Adipocyte (in vitro differentiated cells): ENCODE data around the gene SLC2A4RG.
A peak's percentile ranks its signal among the peaks of the same experiment; 100 is the strongest.
"Not testable (repeated sequence)": the region's sequence is repeated elsewhere in the genome, so short reads cannot be mapped to it uniquely, and the experiment has no call there.

Experiments used
- DNase-seq: peaks from one replicate; pipeline ENCODE4 v3.0.0-alpha.2; 2015; ENCODE audit warnings: low read depth
- H3K27me3 ChIP-seq: replicated peaks from 2 replicates; pipeline ENCODE4 v1.7.0; 2013; ENCODE audit warnings: mild to moderate bottlenecking, low read length, moderate library complexity; ENCODE audit not compliant: control insufficient read depth, insufficient read depth
- H3K36me3 ChIP-seq: 2 replicates; pipeline ENCODE4 v1.7.0; 2013; ENCODE audit warnings: low read length, mild to moderate bottlenecking, moderate library complexity; ENCODE audit not compliant: control insufficient read depth, insufficient read depth, severe bottlenecking
- H3K4me1 ChIP-seq: 2 replicates; pipeline ENCODE4 v1.7.0; 2013; ENCODE audit warnings: mild to moderate bottlenecking, low read length, moderate library complexity; ENCODE audit not compliant: control insufficient read depth, insufficient read depth
- H3K4me3 ChIP-seq: 2 replicates; pipeline ENCODE4 v1.7.0; 2013; ENCODE audit warnings: mild to moderate bottlenecking, low read length, moderate library complexity
- H3K9ac ChIP-seq: 2 replicates; pipeline ENCODE4 v1.7.0; 2013; ENCODE audit warnings: mild to moderate bottlenecking, low read length, moderate library complexity
- H3K9me3 ChIP-seq: 2 replicates; pipeline ENCODE4 v1.7.0; 2013; ENCODE audit warnings: mild to moderate bottlenecking, low read length, moderate library complexity; ENCODE audit not compliant: control insufficient read depth

SLC2A4RG gene

DNA sequence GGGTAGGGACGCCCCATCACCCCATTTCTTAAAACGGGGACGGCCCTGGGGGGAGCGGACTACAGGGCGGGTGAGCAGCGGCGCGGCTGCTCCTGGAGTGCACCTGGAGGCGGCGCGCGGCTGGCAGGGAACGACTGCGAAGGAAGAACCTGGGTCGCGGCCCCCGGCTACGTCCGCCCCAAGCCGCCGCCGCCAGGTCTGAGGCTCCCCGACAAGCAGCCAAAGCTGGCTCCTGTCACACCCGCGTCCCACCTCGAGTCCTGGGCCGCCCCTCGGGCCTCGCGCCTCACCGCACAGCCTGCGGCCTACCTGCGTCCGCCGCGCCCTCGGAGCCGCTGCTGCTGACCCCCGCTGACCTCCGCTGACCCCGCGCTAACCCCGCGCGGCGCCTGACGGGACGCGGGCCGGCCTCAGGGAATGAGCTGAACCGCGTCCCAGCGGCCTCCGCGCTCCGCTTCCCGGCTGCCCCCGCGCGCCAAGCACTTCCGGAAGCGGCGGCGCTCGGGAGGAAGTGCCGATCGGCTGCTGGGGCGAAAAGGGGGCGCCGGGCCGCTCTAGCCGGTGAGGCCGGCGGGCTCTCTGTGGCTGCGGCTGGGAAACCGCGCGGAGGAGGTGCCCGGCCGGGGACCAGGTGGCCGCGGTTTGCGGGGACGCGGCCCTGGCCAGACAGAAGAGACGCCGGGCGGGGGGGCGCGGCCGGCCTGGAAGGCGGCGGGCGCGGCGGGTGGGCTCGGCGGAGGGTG, 31.8 kb upstream of the SLC2A4RG start, which contains the start of the genes ARFRP1 and ZGPAT:
Gene ARFRP1 (minus strand): TSS at position 419 of the 743 bp plus-strand sequence. CDS start 885 bp downstream, outside the sequence.
Gene ZGPAT (plus strand): TSS at position 482 of the 743 bp plus-strand sequence. CDS start 542 bp downstream, outside the sequence.
- no peaks in the 10 kb centered on the region for H3K9me3 ChIP-seq
- no peaks in the 10 kb centered on the region for H3K27me3 ChIP-seq
- H3K4me3 ChIP-seq: peak within 1 kb of the TSS; percentile 91
- peaks cover 21% of the 10 kb centered on the region for H3K4me1 ChIP-seq
- peak; percentile 93 for DNase-seq
- peaks cover 55% of the 10 kb centered on the region for H3K36me3 ChIP-seq
- H3K9ac ChIP-seq: peak within 1 kb of the TSS; percentile 95

DNA sequence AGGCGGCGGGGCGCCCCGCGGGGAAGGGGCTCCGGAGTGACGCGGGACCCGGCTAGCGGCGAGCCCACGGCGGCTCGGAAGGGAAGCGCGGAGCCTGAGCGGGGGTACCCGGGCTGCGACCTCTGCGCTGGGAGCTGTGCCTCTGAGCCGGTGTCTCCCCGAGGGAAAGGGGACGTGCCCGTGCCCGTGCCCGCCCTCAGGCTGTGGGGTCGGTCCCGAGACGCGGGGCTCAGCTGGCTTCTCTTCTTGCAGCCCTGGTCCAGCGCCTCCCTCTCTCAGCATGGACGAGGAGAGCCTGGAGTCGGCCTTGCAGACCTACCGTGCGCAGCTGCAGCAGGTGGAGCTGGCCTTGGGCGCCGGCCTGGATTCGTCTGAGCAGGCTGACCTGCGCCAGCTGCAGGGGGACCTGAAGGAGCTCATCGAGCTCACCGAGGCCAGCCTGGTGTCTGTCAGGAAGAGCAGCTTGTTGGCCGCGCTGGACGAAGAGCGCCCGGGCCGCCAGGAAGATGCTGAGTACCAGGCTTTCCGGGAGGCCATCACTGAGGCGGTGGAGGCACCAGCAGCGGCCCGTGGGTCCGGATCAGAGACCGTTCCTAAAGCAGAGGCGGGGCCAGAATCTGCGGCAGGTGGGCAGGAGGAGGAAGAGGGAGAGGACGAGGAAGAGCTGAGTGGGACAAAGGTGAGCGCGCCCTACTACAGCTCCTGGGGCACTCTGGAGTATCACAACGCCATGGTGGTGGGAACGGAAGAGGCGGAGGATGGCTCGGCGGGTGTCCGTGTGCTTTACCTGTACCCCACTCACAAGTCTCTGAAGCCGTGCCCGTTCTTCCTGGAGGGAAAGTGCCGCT, 31.1 kb upstream of the SLC2A4RG start:
- Histone ChIP-seq H3K4me1 (peaks cover 21% of the 10 kb centered on the region), H3K4me3 (peak overlapping the region; percentile 91), H3K9me3 (no peaks in the 10 kb centered on the region), H3K9ac (peak overlapping the region; percentile 95), H3K36me3 (peaks cover 57% of the 10 kb centered on the region), H3K27me3 (no peaks in the 10 kb centered on the region)
- peak; percentile 30 for DNase-seq

- H3K4me3 ChIP-seq: peak overlapping the region; percentile 91
- H3K36me3 ChIP-seq: peaks cover 54% of the 10 kb centered on the region
- H3K4me1 ChIP-seq: peaks cover 21% of the 10 kb centered on the region
- peak overlapping the region; percentile 95 for H3K9ac ChIP-seq
- no peak for DNase-seq
- no peaks in the 10 kb centered on the region for H3K27me3 ChIP-seq
- H3K9me3 ChIP-seq: no peaks in the 10 kb centered on the region
Measured at GRCh38 chr20:63709149-63709527, 30.4 kb upstream of the SLC2A4RG start.

- H3K4me3 ChIP-seq: no peak overlapping the region
- no peaks in the 10 kb centered on the region for H3K27me3 ChIP-seq
- H3K9me3 ChIP-seq: no peaks in the 10 kb centered on the region
- no peak for DNase-seq
- H3K36me3 ChIP-seq: peaks cover 44% of the 10 kb centered on the region
- H3K9ac ChIP-seq: no peak overlapping the region
- H3K4me1 ChIP-seq: peaks cover 18% of the 10 kb centered on the region
Measured at GRCh38 chr20:63711085-63711645, 28.4 kb upstream of the SLC2A4RG start.

DNA sequence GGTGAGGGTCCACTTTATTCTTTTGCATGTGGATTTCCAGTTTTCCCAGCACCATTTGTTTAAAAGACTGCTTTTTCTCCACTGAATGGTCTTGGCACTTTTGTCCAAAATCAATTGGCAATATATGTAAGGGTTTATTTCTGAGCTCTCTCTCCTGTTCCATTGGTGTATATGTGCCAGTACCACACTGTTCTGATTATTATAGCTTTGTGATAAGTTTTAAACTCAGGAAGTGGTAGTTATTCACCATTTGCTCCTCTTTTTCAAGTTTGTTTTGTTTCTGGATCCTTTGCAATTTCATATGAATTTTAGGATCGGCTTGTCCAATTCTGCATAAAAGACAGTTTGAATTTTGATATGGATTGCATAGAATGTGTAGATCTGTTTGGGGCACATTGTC, 27.4 kb upstream of the SLC2A4RG start:
- DNase-seq: no peak
- no peak overlapping the region for H3K9ac ChIP-seq
- no peak overlapping the region for H3K4me3 ChIP-seq
- H3K9me3 ChIP-seq: no peaks in the 10 kb centered on the region
- H3K36me3 ChIP-seq: peaks cover 48% of the 10 kb centered on the region
- peaks cover 12% of the 10 kb centered on the region for H3K4me1 ChIP-seq
- H3K27me3 ChIP-seq: no peaks in the 10 kb centered on the region

DNA sequence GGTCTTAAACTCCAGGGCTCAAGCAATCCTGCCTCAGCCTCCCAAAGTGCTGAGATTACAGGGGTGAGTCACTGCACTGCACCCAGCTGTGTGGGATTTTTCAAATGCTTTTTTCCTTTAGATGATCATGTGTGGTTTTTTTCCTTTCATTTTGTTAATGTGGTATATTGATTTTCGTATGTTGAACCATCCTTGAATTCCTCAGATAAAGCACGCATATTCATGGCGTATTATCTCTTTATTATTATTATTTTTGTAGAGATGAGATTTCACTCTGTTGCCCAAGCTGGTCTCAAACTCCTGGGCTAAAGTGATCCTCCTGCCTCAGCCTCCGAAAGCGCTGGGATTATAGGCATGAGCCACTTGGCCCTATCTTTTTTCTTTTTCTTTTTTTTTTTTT, 24.7 kb upstream of the SLC2A4RG start:
- Histone ChIP-seq H3K4me3 (no peak overlapping the region), H3K27me3 (no peaks in the 10 kb centered on the region), H3K36me3 (peaks cover 58% of the 10 kb centered on the region), H3K9ac (no peak overlapping the region), H3K9me3 (peaks cover 6% of the 10 kb centered on the region), H3K4me1 (no peaks in the 10 kb centered on the region)
- no peak for DNase-seq

GRCh38 chr20:63718996-63719395, 20.6 kb upstream of the SLC2A4RG start:
- H3K36me3 ChIP-seq: peaks cover 45% of the 10 kb centered on the region
- no peaks in the 10 kb centered on the region for H3K4me1 ChIP-seq
- H3K27me3 ChIP-seq: no peaks in the 10 kb centered on the region
- no peak overlapping the region for H3K9ac ChIP-seq
- peaks cover 6% of the 10 kb centered on the region for H3K9me3 ChIP-seq
- no peak overlapping the region for H3K4me3 ChIP-seq
- no peak for DNase-seq

- Histone ChIP-seq H3K9me3 (peaks cover 11% of the 10 kb centered on the region), H3K36me3 (peaks cover 28% of the 10 kb centered on the region)
- not testable (repeated sequence) for H3K4me3 ChIP-seq, H3K4me1 ChIP-seq, DNase-seq, H3K9ac ChIP-seq, H3K27me3 ChIP-seq
Measured at GRCh38 chr20:63722967-63723622, 16.5 kb upstream of the SLC2A4RG start.

GRCh38 chr20:63730189-63730733, 9.3 kb upstream of the SLC2A4RG start:
- not testable (repeated sequence) for H3K9ac ChIP-seq, H3K27me3 ChIP-seq, H3K9me3 ChIP-seq, H3K4me1 ChIP-seq, DNase-seq, H3K4me3 ChIP-seq
- peaks cover 32% of the 10 kb centered on the region for H3K36me3 ChIP-seq

- Histone ChIP-seq H3K9ac (no peak overlapping the region), H3K9me3 (no peaks in the 10 kb centered on the region), H3K4me1 (no peaks in the 10 kb centered on the region), H3K36me3 (peaks cover 40% of the 10 kb centered on the region), H3K27me3 (no peaks in the 10 kb centered on the region), H3K4me3 (no peak overlapping the region)
- DNase-seq: no peak
Measured at GRCh38 chr20:63731410-63731809, 8.2 kb upstream of the SLC2A4RG start.
